GM15510 (cell line): Measurements from ENCODE around the gene TTLL9.

Source experiments
- POLR2A ChIP-seq: IDR thresholded peaks from 3 replicates; pipeline ENCODE4 v1.6.1; 2011; ENCODE audit warnings: borderline replicate concordance; ENCODE audit not compliant: insufficient read length; ENCODE audit errors: extremely low read depth

The TTLL9 gene

DNA sequence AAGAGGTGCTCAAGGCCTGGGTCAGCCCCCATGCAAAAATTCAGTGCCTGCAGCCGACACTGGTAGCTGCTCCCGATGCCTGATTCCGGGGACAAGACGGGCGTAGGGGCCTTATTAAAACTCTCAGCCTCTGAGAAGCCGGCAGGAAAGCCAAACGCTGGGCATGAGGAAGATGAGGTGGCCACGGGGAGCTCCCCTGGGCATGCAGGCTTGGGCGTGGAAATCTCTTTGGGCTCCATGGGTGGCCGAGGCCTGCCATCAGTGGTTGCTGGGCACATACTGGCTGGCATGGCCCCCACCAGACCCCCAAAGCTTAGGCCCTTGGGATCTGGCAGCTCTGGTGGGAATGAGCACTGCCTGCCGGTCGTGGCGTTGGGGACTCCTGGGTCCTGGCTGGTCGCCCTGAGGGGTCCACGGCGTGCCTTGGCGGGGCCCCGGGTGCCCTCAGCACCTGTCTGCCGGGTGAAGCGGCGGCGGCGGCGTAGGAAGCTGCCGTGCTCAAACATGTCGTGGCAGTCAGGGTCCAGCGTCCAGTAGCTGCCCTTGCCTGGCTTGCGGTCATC, 25.6 kb upstream of the TTLL9 start:
- TF ChIP-seq POLR2A = no peak

- TF ChIP-seq POLR2A = no peak
Measured at GRCh38 chr20:31845300-31845863, 25.1 kb upstream of the TTLL9 start, which contains the start of gene FOXS1. Gene FOXS1 (minus strand): TSS chr20:31845604. CDS start chr20:31845542, 62 bp downstream.

- no peak for TF ChIP-seq POLR2A
Measured at GRCh38 chr20:31846793-31847138, 23.7 kb upstream of the TTLL9 start.

DNA sequence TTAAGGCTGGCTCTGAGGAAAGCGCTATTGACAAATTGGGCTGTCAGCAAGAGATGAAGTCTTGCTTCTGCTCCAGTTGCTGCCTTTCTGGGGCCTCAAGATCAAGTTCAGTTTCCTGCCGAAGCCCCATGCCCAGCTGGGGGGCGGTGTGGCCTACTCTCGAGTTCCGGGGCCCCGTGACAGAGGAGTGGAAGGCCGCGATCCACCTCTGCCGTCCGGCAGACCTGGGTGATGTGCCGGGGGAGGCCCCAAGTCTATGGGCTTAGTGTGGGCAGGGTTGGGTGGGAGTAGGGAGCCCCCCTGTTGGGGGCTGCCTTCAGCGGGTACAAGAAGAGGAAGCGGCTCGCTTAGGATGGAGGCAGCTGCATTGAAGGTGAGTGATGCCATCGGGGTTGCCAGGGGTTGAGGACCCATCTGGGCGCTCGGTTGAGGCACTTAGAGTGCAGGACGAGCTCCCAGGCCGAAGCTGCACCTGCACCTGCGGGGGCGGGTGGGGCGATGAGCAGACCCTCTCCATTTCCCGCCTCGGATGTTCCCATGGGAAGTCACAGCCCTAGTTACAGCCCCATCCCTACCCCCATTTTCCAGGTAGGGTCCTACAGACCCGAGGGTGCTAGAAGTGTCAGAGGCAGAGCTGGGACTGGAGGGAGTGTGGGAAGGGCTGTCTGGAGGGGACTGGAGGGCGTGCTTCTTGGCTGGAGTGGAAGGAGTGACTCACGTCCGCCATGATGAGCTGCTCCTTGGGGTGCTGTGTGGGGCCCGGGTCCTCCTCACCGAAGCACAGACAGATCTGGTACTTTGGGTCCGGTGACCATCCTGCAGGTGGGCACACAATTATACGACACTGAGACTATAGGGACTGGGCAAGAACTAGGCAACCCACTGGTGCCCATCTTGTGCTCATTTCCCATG, 22.1 kb upstream of the TTLL9 start:
- no peak for TF ChIP-seq POLR2A

DNA sequence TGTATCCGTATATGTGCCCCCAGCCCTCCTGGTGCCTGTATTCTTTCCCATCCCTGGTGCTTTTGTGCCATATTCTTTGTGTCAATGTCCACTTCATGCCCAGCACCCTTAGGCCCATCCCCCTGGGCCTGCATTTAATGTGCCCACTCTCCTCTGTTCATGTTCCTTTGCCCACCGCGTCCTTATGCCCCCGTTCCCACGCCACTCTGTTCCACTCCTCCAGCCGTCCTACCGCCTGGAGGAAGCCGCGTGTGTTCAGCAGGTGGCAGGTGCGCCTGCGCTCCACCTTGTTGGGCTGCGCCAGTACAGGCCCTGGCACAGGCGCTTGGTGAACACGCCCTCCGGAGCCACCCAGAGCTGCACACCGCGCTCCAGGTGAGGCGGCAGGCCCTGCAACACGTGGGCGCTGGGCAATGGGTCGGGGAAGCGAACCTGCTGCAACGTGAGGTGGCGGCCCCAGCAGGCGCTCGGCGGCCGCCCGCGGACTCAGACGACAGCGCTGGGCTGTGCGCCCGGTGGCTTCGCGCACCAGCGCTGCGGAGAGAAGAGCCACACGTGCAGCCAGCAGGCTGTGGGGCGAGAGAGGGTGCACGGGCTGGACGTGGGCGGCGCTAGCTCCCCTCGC, 21.0 kb upstream of the TTLL9 start:
- no peak for TF ChIP-seq POLR2A

GRCh38 chr20:31851240-31851955, 19.0 kb upstream of the TTLL9 start:
- no peak for TF ChIP-seq POLR2A

- TF ChIP-seq POLR2A = no peak
Measured at GRCh38 chr20:31853481-31853880, 17.0 kb upstream of the TTLL9 start.

GRCh38 chr20:31856516-31856915, 13.9 kb upstream of the TTLL9 start:
- TF ChIP-seq POLR2A = no peak

DNA sequence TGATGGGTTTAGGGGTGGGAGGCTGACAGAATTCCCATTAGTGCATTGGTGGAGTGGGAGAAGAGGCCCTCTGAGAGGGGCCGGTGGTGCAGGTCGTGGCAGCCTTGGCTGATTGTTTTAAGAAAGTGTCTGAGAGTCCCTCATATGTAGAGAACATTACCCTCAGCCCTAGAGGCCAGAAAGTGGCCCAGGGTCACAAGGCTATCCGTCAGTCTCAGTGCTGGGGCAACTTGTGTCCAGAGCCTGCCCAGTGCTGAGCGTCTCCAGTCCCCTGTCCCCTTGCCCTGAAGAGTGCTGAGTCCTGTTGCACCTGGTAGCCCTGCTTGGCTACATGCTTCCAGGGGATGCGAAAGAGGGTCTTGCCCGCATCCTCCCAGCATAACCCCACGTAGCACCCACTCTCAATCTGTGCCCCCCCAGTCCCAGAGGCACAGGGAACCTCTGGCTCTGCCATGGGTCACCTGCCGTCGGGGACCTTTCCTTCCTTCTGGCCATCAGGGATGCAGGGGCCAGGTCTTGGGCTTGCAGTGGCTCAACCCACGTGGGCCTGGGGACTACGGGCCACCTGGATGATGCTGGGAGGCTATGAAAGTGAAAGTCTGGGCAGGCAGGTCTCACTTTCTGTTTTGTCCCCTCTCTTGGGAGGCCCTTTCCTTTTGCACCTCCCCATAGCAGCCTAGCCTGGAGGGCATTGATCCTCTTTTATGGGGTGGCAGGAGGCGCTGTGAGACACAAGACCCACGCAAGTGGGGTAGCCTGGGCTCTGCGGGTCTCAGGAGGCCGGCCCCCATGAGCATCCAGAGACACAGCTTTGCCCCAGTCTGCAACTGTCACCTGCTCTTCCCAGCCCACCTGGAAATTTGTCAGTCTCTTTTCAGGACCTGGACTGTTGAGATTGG, 12.3 kb upstream of the TTLL9 start:
- no peak for TF ChIP-seq POLR2A

DNA sequence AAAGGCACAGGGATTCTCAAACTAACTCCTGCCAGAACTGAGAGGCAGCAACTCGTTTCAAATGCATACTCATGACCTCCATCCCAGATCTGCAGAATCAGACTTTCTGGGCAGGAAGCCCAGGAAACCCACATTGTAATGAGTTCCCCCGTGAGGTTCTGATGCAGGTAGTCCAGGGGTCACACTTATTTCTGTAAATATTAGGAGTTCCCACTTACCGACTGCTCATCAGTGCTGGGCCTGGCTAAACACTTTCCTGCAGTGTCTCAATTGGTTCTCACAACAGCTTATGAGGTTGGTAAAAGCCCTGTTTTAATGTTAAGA, 11.7 kb upstream of the TTLL9 start:
- no peak for TF ChIP-seq POLR2A

GRCh38 chr20:31859266-31859997, 11.0 kb upstream of the TTLL9 start:
- no peak for TF ChIP-seq POLR2A

- no peak for TF ChIP-seq POLR2A
Measured at GRCh38 chr20:31859998-31860380, 10.4 kb upstream of the TTLL9 start.

DNA sequence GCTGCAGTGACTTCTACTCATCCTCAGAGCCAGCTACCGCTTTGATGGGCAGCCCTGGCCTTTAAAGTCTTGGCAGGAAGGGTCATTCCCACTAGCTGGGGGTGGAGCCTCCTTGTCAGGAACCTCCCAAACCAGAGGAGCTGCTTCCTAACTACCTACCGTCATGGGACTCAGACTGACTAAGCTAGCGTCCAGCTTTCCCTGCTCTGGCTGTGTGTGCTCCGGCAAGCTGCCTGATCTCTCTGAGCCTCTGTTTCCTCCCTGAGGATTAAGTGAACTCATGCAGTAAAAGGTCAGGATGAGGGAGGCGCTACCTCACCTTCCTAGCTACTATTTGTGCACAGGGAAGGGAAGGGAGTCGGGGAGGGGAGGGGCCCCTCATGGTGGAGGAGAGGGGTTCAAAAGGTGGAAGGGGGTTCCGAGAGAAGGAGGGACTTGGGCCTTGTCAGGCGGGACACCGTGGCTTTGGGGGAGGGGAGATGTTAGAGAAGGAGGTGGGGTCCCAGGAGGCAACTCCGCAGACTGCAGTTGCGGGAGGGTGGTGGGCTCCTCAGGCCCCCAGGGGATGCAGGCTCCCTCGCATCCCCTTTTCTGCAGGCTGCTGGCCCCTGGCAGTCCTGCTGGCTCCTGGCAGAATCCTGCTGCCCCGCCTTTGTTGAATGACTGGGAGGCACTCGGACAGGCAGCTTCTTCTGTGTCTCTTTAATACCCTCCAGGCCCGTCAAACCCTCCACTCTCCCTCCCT, 9.9 kb upstream of the TTLL9 start:
- TF ChIP-seq POLR2A = no peak
